ENCODE results near the gene PECR. TPM values are rescaled to one million over a fixed set of nuclear protein-coding genes. Genes with fewer than 3 reads are reported as not detected.
A peak's percentile ranks its signal among the peaks of the same experiment; 100 is the strongest.

PECR gene
- total and polyA plus RNA-seq, 9 donors: 7.0 to 15.0 (median 11.5) TPM

- Histone ChIP-seq H3K4me3 (no peak overlapping the region), H3K27me3 (no peaks in the 10 kb centered on the region), H3K36me3 (no peaks in the 10 kb centered on the region), H3K4me1 (ENCODE audit: insufficient read depth) (peaks cover 2% of the 10 kb centered on the region), H3K27ac (no peak overlapping the region), H3K9me3 (no peaks in the 10 kb centered on the region)
- intact Hi-C loops (cut with DNase I): no loop called here
- no peak for DNase-seq
- WGBS, 3 donors: 72 to 82% (median 73%) methylated on average over 7 of the region's 7 CpGs
- TF ChIP-seq EP300 (IDR thresholded peaks at IDR 0.05): no peak
- no peak for TF ChIP-seq CTCF (IDR thresholded peaks at IDR 0.05)
- no peak for TF ChIP-seq POLR2A (IDR thresholded peaks at IDR 0.05)
These were observed 29.5 kb upstream of the PECR start for GRCh38 chr2:216111122-216111521.

GRCh38 chr2:216110620-216111019, 29.0 kb upstream of the PECR start:
- H3K4me1 ChIP-seq (ENCODE audit: insufficient read depth): peaks cover 2% of the 10 kb centered on the region

GRCh38 chr2:216109962-216110614, 28.5 kb upstream of the PECR start:
- DNase-seq: no peak
- WGBS, 3 donors: 1 to 3% (median 3%) methylated on average over 10 of the region's 10 CpGs
- Histone ChIP-seq H3K4me1 (ENCODE audit: insufficient read depth) (peaks cover 2% of the 10 kb centered on the region), H3K36me3 (no peaks in the 10 kb centered on the region), H3K27me3 (no peaks in the 10 kb centered on the region), H3K4me3 (peak overlapping the region; percentile 76), H3K27ac (peak overlapping the region in 1 of 2 donors; percentile 66), H3K9me3 (no peaks in the 10 kb centered on the region)
- TF ChIP-seq POLR2A (IDR thresholded peaks at IDR 0.05): no peak
- peak in 1 of 3 donors; percentile 16 for TF ChIP-seq CTCF (IDR thresholded peaks at IDR 0.05)
- intact Hi-C loops (cut with DNase I): no loop called here

More at GRCh38 chr2:216110620-216111019, 29.0 kb upstream of the PECR start:
- intact Hi-C loops (cut with DNase I): no loop called here
- no peak overlapping the region for H3K4me3 ChIP-seq
- H3K27me3 ChIP-seq: no peaks in the 10 kb centered on the region
- TF ChIP-seq CTCF (IDR thresholded peaks at IDR 0.05) (no peak), EP300 (IDR thresholded peaks at IDR 0.05) (no peak), POLR2A (IDR thresholded peaks at IDR 0.05) (no peak)
- DNase-seq: no peak
- H3K27ac ChIP-seq: no peak overlapping the region
- WGBS, 3 donors: 2 to 4% (median 3%) methylated on average over 1 of the region's 1 CpG
- H3K9me3 ChIP-seq: no peaks in the 10 kb centered on the region
- no peaks in the 10 kb centered on the region for H3K36me3 ChIP-seq

- Histone ChIP-seq H3K27me3 (no peaks in the 10 kb centered on the region), H3K4me3 (peak within 1 kb of the TSS; percentile 76), H3K4me1 (ENCODE audit: insufficient read depth) (peaks cover 2% of the 10 kb centered on the region), H3K9me3 (no peaks in the 10 kb centered on the region), H3K27ac (peak within 1 kb of the TSS; percentile 30 to 66), H3K36me3 (no peaks in the 10 kb centered on the region)
- intact Hi-C loops (cut with DNase I): no loop called here
- WGBS, 3 donors: 0% methylated on average over 57 of the region's 57 CpGs
- TF ChIP-seq CTCF (IDR thresholded peaks at IDR 0.05) (no peak), EP300 (IDR thresholded peaks at IDR 0.05) (peak; percentile 73), POLR2A (IDR thresholded peaks at IDR 0.05) (peak; percentile 38)
- DNase-seq: peak; percentile 94 to 99 (median 98)
These were observed 27.6 kb upstream of the PECR start, which contains the start of gene XRCC5 for GRCh38 chr2:216108967-216109921. XRCC5 (plus strand) TSS chr2:216109348; CDS start chr2:216109437, 89 bp downstream.
